Nephron (organoid): ENCODE results near the gene SORBS1.

Experiments
- H3K27ac Mint-ChIP-seq, 3 experiments: 2 replicates each; pipeline ENCODE4 v1.8.0; 2020; ENCODE audit warnings: mixed read lengths in 3 of 3, mild to moderate bottlenecking in 2 of 3, moderate library complexity in 1 of 3
- H3K27me3 Mint-ChIP-seq: 2 replicates; pipeline ENCODE4 v1.8.0; 2021; ENCODE audit warnings: low read depth, mild to moderate bottlenecking, moderate library complexity, mixed read lengths
- H3K36me3 Mint-ChIP-seq: 2 replicates; pipeline ENCODE4 v1.8.0; 2020; ENCODE audit warnings: low read depth, mixed read lengths
- H3K4me1 Mint-ChIP-seq: 2 replicates; pipeline ENCODE4 v1.8.0; 2020; ENCODE audit warnings: mixed read lengths
- H3K4me3 Mint-ChIP-seq, 3 experiments: 2 replicates each; pipeline ENCODE4 v1.8.0; 2020; ENCODE audit warnings: mild to moderate bottlenecking in 3 of 3, mixed read lengths in 3 of 3, moderate library complexity in 2 of 3
- H3K9me3 Mint-ChIP-seq: 2 replicates; pipeline ENCODE4 v1.8.0; 2020; ENCODE audit warnings: mixed read lengths
- TF ChIP-seq, protein P1 (sequence below), 3 experiments: fragments of 200-600 bp; sonication (generic); IDR thresholded peaks; one replicate each; pipeline ENCODE4 v1.5.0; 2021; ENCODE audit warnings: antibody characterized with exemption in 3 of 3; ENCODE audit not compliant: unreplicated experiment in 3 of 3

The SORBS1 gene

GRCh38 chr10:95440756-95441546, 120.2 kb downstream of the SORBS1 start:
- Mint-ChIP-seq H3K4me1 (peaks cover 21% of the 10 kb centered on the region), H3K27ac (no peak overlapping the region), H3K9me3 (no peaks in the 10 kb centered on the region), H3K27me3 (no peaks in the 10 kb centered on the region), H3K36me3 (peaks cover 5% of the 10 kb centered on the region), H3K4me3 (no peak overlapping the region)
- TF ChIP-seq, protein P1, sequence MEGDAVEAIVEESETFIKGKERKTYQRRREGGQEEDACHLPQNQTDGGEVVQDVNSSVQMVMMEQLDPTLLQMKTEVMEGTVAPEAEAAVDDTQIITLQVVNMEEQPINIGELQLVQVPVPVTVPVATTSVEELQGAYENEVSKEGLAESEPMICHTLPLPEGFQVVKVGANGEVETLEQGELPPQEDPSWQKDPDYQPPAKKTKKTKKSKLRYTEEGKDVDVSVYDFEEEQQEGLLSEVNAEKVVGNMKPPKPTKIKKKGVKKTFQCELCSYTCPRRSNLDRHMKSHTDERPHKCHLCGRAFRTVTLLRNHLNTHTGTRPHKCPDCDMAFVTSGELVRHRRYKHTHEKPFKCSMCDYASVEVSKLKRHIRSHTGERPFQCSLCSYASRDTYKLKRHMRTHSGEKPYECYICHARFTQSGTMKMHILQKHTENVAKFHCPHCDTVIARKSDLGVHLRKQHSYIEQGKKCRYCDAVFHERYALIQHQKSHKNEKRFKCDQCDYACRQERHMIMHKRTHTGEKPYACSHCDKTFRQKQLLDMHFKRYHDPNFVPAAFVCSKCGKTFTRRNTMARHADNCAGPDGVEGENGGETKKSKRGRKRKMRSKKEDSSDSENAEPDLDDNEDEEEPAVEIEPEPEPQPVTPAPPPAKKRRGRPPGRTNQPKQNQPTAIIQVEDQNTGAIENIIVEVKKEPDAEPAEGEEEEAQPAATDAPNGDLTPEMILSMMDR (IDR thresholded peaks at IDR 0.05; ENCODE audit: unreplicated experiment in 3 of 3) = no peak

- H3K9me3 Mint-ChIP-seq = no peaks in the 10 kb centered on the region
- H3K27ac Mint-ChIP-seq = no peak overlapping the region
- no peak overlapping the region for H3K4me3 Mint-ChIP-seq
- H3K27me3 Mint-ChIP-seq = no peaks in the 10 kb centered on the region
- peaks cover 14% of the 10 kb centered on the region for H3K4me1 Mint-ChIP-seq
- TF ChIP-seq, protein P1 (IDR thresholded peaks at IDR 0.05; ENCODE audit: unreplicated experiment in 3 of 3) = no peak
- peaks cover 5% of the 10 kb centered on the region for H3K36me3 Mint-ChIP-seq
Measured at GRCh38 chr10:95440038-95440725, 121.0 kb downstream of the SORBS1 start.

GRCh38 chr10:95438781-95439180, 122.4 kb downstream of the SORBS1 start:
- H3K4me3 Mint-ChIP-seq = no peak overlapping the region
- TF ChIP-seq, protein P1 (IDR thresholded peaks at IDR 0.05; ENCODE audit: unreplicated experiment in 3 of 3) = no peak
- no peaks in the 10 kb centered on the region for H3K27me3 Mint-ChIP-seq
- peaks cover 5% of the 10 kb centered on the region for H3K36me3 Mint-ChIP-seq
- H3K27ac Mint-ChIP-seq = no peak overlapping the region
- peaks cover 5% of the 10 kb centered on the region for H3K4me1 Mint-ChIP-seq
- no peaks in the 10 kb centered on the region for H3K9me3 Mint-ChIP-seq

DNA sequence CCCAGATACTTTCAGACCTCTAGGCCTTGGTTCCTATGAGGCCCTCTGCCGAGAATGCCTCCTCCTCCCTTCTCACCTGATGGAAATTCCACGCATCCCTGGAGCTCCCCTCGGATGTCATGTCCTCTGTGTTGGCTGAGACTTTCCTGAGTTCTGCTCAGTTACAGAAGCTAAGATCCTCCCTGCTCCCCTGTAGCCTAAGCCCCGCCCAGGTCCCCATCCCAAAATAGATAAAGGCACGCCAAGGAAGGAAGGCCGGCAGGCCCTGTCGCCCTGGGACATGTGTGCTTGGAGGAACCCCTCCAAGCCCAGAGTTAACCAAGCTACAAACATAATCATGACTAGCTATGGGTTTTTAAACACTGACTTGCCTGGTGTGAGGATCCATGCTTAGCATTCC, 123.5 kb downstream of the SORBS1 start:
- peaks cover 5% of the 10 kb centered on the region for H3K36me3 Mint-ChIP-seq

GRCh38 chr10:95435548-95436279, 125.5 kb downstream of the SORBS1 start:
- Mint-ChIP-seq H3K36me3 (peaks cover 5% of the 10 kb centered on the region), H3K27ac (no peak overlapping the region), H3K9me3 (no peaks in the 10 kb centered on the region), H3K4me1 (peaks cover 30% of the 10 kb centered on the region), H3K4me3 (no peak overlapping the region), H3K27me3 (no peaks in the 10 kb centered on the region)
- TF ChIP-seq, protein P1 (IDR thresholded peaks at IDR 0.05; ENCODE audit: unreplicated experiment in 3 of 3) = no peak

More for the DNA sequence above, 123.5 kb downstream of the SORBS1 start:
- Mint-ChIP-seq H3K4me1 (peaks cover 12% of the 10 kb centered on the region), H3K9me3 (no peaks in the 10 kb centered on the region), H3K4me3 (no peak overlapping the region), H3K27ac (no peak overlapping the region), H3K27me3 (no peaks in the 10 kb centered on the region)
- TF ChIP-seq, protein P1 (IDR thresholded peaks at IDR 0.05; ENCODE audit: unreplicated experiment in 3 of 3) = no peak
